Psoas muscle (tissue), 8 donors: ENCODE measurements around the gene DDAH1. TPM values are rescaled to one million over a fixed set of nuclear protein-coding genes. Genes with fewer than 3 reads are reported as not detected.

Experiments
- ATAC-seq, 4 donors: fragments of 200-7000 bp; cut with Tn5 transposase; one replicate each; pipeline ENCODE4 v1.9.1; 2020; ENCODE audit warnings: moderate library complexity in 3 of 4, mild to moderate bottlenecking in 2 of 4
- DNase-seq, 2 donors: peaks; one replicate each; pipeline ENCODE4 v3.0.0-alpha.2; 2020
- H3K27ac ChIP-seq: fragments of 200-600 bp; one replicate; pipeline ENCODE4 v1.8.0; 2022
- H3K27me3 ChIP-seq, 3 donors: fragments of 200-600 bp in 1 of 3; one replicate each; pipeline versions ENCODE4 v1.6.1 to v1.8.0; 2013 to 2022; ENCODE audit warnings: low read length in 2 of 3, mild to moderate bottlenecking in 2 of 3, moderate library complexity in 1 of 3; ENCODE audit not compliant: insufficient read depth in 3 of 3
- H3K36me3 ChIP-seq, 2 donors: fragments of 200-600 bp in 1 of 2; one replicate each; pipeline versions ENCODE4 v1.6.1 to v1.8.0; 2013 to 2022; ENCODE audit warnings: low read depth in 1 of 2, mild to moderate bottlenecking in 1 of 2, moderate library complexity in 1 of 2; ENCODE audit not compliant: insufficient read depth in 1 of 2
- H3K4me1 ChIP-seq: fragments of 200-600 bp; one replicate; pipeline ENCODE4 v1.8.0; 2022
- H3K4me3 ChIP-seq: fragments of 200-600 bp; one replicate; pipeline ENCODE4 v1.8.0; 2022; ENCODE audit warnings: mild to moderate bottlenecking
- H3K9me3 ChIP-seq: fragments of 200-600 bp; one replicate; pipeline ENCODE4 v1.8.0; 2022
- WGBS, 3 donors: extraction: QIAGEN DNeasy Blood & Tissue Kit; methylation state at CpG; one replicate each; pipeline versions ENCODE4 v1.1.6 to v1.1.7; 2013; 5-methylcytosine and 5-hydroxymethylcytosine counted together
- intact Hi-C, 2 donors: fragments of 100-400 bp; cut with DNase I; formaldehyde crosslinking; loops; one replicate each; pipeline versions ENCODE4 v1.11.0 to v1.14.2; 2022
- polyA plus RNA-seq, 3 donors: library from polyadenylated mRNA; stranded (reverse); fragments of 200-250 nt; gene quantifications; one replicate each; pipeline ENCODE4 v1.2.3, GENCODE V29; 2013
- total RNA-seq, 4 donors: library from RNA; stranded (reverse); fragmentation: NEBNext Ultra II Directional in 2 of 4; extraction: Animal tissue kit (Norgen Biotek cat#: 25700) in 2 of 4; gene quantifications; one replicate each; pipeline versions ENCODE4 v1.2.1 to v1.2.4, GENCODE V29; 2021 to 2023
- TF ChIP-seq, protein P1 (sequence below): fragments of 200-600 bp; IDR thresholded peaks from one replicate; pipeline ENCODE4 v1.8.0; 2022; ENCODE audit warnings: antibody characterized with exemption
- donor health status: healthy with polysubstance abuse.
- donor health status: DM: no; HTN: no; CAD: no; lungs with moderate emphysema.
- donor health status: Bipolar disorder and iron deficiency.
- donor health status: healthy.
- donor health status: DM: yes; HTN: yes; CAD: no.
- donor health status: DM: no; HTN: no; CAD: no.
- donor health status: DM: no; HTN: no; CAD: no.
- donor health status: DM: yes; HTN: yes; CAD: no.

Gene DDAH1
- total and polyA plus RNA-seq, 7 donors = 2.1 to 53.6 (median 8.2) TPM

DNA sequence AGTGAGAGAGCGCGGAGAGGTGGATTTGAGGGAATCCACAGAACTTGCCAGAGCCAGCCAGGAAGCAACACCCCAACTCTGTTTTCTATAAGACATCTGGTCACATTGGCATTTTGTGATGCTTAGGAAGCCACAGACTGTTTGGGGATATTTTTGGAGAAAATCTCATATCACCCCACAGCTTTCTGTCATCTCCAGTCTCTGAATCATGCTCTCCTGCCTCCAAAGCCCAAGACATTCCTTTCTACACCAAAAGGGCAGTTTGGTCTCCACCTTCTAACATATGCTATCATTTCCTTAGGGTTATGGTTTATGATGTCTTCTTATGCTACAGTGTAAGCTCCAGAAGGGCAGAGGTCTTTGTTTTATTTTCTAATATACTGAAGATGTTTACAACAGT is 174.1 kb downstream of the DDAH1 start:
- Histone ChIP-seq H3K27me3 (no peaks in the 10 kb centered on the region), H3K9me3 (no peaks in the 10 kb centered on the region), H3K36me3 (no peaks in the 10 kb centered on the region), H3K27ac (no peak overlapping the region), H3K4me3 (no peak overlapping the region), H3K4me1 (no peaks in the 10 kb centered on the region)
- intact Hi-C loops = no loop called here
- TF ChIP-seq, protein P1, sequence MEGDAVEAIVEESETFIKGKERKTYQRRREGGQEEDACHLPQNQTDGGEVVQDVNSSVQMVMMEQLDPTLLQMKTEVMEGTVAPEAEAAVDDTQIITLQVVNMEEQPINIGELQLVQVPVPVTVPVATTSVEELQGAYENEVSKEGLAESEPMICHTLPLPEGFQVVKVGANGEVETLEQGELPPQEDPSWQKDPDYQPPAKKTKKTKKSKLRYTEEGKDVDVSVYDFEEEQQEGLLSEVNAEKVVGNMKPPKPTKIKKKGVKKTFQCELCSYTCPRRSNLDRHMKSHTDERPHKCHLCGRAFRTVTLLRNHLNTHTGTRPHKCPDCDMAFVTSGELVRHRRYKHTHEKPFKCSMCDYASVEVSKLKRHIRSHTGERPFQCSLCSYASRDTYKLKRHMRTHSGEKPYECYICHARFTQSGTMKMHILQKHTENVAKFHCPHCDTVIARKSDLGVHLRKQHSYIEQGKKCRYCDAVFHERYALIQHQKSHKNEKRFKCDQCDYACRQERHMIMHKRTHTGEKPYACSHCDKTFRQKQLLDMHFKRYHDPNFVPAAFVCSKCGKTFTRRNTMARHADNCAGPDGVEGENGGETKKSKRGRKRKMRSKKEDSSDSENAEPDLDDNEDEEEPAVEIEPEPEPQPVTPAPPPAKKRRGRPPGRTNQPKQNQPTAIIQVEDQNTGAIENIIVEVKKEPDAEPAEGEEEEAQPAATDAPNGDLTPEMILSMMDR = no peak
- DNase-seq (no peak), ATAC-seq (no peak)
- WGBS, 3 donors = 94 to 100% (median 100%) methylated on average over 2 of the region's 2 CpGs

DNA sequence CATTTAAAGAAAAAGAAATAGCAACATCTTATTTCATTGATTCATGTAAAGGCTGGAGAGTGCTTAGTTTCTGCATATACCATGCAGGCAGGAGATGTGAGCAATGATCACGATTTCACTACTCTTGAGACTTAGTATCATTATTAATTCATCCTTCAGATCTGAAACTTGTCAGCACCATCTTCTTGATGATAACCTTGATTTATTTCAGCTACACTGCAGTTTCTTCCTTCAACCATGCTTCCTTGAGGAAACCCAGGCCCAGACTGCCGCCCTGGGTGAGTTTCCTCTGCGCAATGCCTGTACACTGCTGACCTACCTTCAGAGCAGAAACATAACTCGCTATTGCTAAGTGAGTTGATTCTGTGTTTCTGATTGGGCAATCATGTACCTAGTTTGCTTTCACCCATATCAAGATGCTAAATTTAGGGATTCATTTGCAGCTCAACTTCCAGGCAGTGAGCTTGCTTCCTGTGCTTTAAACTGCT is 175.1 kb downstream of the DDAH1 start:
- Histone ChIP-seq H3K4me3 (no peak overlapping the region), H3K9me3 (no peaks in the 10 kb centered on the region), H3K4me1 (no peaks in the 10 kb centered on the region), H3K27me3 (no peaks in the 10 kb centered on the region), H3K36me3 (no peaks in the 10 kb centered on the region), H3K27ac (no peak overlapping the region)
- WGBS, 3 donors = 92 to 94% (median 92%) methylated on average over 4 of the region's 4 CpGs
- TF ChIP-seq, protein P1 = no peak
- ATAC-seq (no peak), DNase-seq (no peak)
- intact Hi-C loops = no loop called here

DNA sequence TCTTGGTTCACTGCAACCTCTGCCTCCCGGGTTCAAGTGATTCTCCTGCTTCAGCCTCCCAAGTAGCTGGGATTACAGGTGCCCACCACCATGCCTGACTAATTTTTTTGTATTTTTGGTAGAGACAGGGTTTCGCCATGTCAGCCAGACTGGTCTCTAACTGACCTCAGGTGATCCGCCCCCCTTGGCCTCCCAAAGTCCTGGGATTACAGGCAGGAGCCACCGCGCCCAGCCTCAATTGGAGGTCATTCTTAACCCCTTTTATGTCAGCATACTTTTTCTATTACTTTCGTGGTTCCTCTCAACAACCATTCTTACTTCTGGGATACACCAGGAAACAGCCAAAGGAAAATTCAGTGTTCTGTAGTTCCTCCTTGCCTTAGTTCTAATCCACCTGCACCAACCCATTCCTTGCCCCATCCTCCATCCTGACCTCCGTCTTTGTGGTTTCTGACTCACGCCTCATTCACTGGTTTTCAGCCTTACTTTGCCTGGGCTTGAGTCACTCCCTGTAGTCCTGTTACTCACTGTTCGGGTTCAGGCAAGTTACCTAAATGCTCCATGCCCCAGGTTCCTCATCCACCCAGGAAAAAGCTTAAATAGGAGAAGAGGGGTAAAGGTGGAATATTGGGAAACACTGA is 175.6 kb downstream of the DDAH1 start:
- H3K4me1 ChIP-seq = no peaks in the 10 kb centered on the region
- no peak for ATAC-seq
- no peaks in the 10 kb centered on the region for H3K9me3 ChIP-seq
- no peaks in the 10 kb centered on the region for H3K36me3 ChIP-seq
- TF ChIP-seq, protein P1 = no peak
- intact Hi-C loops = no loop called here
- H3K4me3 ChIP-seq = no peak overlapping the region
- DNase-seq = no peak
- WGBS, 3 donors = 91 to 92% (median 91%) methylated on average over 9 of the region's 9 CpGs
- H3K27me3 ChIP-seq = no peaks in the 10 kb centered on the region
- H3K27ac ChIP-seq = no peak overlapping the region

DNA sequence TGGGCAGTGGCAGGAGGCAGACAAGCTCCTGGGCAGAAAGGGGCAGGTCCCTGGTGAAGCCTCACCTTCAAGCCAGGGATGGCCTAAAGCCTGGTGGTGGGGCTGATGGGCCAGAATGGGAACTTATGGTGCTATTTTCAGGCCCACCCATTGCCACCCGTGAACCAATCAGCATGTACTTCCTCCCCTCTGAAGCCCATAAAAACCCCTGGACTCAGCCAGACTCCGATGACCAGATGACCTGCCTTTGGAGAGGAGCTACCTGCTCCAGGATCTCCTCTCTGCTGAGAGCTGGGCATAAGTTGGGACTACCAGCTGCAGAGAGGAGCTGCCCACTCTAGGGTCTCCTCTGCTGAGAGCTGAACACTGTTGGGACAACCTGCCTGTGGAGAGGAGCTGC is 180.8 kb downstream of the DDAH1 start:
- no peak for DNase-seq

More for the DNA sequence above, 180.8 kb downstream of the DDAH1 start:
- no peaks in the 10 kb centered on the region for H3K27me3 ChIP-seq
- no peaks in the 10 kb centered on the region for H3K4me1 ChIP-seq
- 92 to 97% (median 94%) methylated on average over 2 of the region's 2 CpGs for WGBS, 3 donors
- TF ChIP-seq, protein P1 = no peak
- intact Hi-C loops = no loop called here
- ATAC-seq = no peak
- no peaks in the 10 kb centered on the region for H3K9me3 ChIP-seq
- no peak overlapping the region for H3K27ac ChIP-seq
- H3K4me3 ChIP-seq = no peak overlapping the region
- H3K36me3 ChIP-seq = no peaks in the 10 kb centered on the region
